Rectal smooth muscle tissue (tissue), 1 donor: ENCODE measurements around the gene EPC2.

Experiments
- H3K27ac ChIP-seq: one replicate; pipeline ENCODE4 v1.7.0; 2013; ENCODE audit warnings: low read depth, low read length, inconsistent platforms
- H3K27me3 ChIP-seq: one replicate; pipeline ENCODE4 v1.7.0; 2013; ENCODE audit warnings: low read length; ENCODE audit not compliant: control insufficient read depth, insufficient read depth
- H3K36me3 ChIP-seq: one replicate; pipeline ENCODE4 v1.7.0; 2013; ENCODE audit warnings: low read length; ENCODE audit not compliant: control insufficient read depth, insufficient read depth
- H3K4me1 ChIP-seq: one replicate; pipeline ENCODE4 v1.7.0; 2013; ENCODE audit warnings: low read length; ENCODE audit not compliant: control insufficient read depth, insufficient read depth
- H3K4me3 ChIP-seq: one replicate; pipeline ENCODE4 v1.7.0; 2013; ENCODE audit warnings: low read length
- H3K9ac ChIP-seq: one replicate; pipeline ENCODE4 v1.7.0; 2013; ENCODE audit warnings: low read length

The EPC2 gene

DNA sequence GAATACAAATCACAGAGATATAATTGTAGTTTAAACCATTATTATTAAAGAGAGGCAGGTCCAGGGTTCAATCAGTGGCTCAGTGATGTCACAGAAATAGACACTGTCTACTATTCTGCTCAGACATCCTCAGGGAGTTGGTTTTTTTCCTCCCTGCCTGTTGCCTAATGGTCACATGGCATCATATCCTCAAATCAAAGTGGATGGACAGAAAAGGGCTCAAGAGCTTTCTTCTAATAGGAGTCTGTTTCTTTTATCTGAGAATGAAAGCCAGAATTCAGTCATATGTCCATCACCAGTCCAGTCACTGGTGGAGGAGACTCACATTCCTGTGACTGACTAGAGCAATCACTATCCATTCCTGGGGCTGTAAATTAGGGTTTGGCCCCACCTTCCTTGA lies 27.9 kb upstream of the EPC2 start:
- Histone ChIP-seq H3K27ac (no peak overlapping the region), H3K4me3 (no peak overlapping the region), H3K4me1 (peaks cover 15% of the 10 kb centered on the region)

DNA sequence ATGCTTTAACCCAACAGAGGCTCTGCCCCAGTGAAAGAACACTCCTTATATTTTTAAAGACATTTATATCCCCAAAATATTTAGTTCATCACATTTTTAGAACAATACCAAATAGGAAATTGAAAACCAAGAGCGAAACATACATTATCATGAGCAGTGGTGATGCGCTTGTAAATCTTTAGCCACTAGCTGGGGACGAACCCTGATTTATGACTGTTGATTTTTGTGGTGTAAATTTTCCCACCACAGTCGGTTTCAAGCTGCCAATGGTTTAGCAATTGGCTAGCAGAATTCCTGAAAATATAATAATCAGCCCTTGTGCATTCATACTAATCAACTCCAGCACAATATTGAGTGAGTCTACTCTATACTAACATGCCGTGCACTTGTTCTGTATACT lies 27.3 kb upstream of the EPC2 start:
- Histone ChIP-seq H3K27ac (no peak overlapping the region), H3K4me3 (no peak overlapping the region), H3K4me1 (peaks cover 15% of the 10 kb centered on the region), H3K36me3 (no peaks in the 10 kb centered on the region), H3K27me3 (no peaks in the 10 kb centered on the region), H3K9ac (no peak overlapping the region)

More for the DNA sequence above, 27.9 kb upstream of the EPC2 start:
- no peak overlapping the region for H3K9ac ChIP-seq
- no peaks in the 10 kb centered on the region for H3K36me3 ChIP-seq
- H3K27me3 ChIP-seq, result no peaks in the 10 kb centered on the region

DNA sequence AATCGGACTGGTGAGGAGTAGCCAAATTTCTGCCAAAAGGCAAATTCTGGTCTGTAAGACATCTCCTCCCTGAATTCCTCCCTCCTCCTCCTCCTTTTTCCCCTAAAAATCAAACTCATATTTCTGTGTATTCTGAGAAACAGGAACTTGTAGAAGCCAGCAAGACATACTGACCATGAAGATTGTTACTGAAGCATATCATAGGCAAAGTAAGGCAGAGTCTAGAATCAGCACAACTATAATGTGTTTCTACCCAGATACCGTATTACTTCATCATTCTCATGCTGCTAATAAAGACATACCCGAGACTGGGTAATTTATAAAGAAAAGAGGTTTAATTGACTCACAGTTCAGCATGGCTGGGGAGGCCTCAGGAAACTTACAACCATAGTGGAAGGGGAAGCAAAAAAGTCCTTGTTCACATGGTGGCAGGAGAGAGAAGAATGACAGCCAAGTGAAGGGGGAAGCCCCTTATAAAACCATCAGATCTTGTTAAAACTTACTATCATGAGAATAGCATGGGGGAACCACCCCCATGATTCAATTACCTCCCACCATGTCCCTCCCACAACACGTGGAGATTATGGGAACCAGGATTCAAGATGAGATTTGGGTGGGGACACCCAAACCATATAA lies 24.9 kb upstream of the EPC2 start:
- H3K9ac ChIP-seq, result no peak overlapping the region
- H3K27ac ChIP-seq, result no peak overlapping the region

DNA sequence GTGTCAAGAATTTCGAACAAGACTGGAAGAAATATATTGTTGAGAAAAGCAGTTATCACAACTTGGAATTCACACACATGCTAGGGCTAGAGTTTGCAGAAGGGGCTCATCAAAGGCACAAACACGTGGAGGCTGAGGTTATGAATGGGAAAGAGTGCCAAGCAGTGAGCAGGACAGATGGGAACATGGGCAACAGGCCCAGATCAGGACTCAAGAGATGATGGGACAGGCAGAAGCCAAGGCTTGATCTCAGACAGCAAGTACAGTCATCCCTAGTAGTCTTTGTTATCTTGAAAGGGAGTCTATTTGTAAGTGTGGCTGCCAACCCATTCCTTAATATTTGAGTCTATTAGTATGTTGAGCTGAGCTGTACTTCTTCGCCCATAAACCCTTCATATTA lies 22.2 kb upstream of the EPC2 start:
- Histone ChIP-seq H3K36me3 (no peaks in the 10 kb centered on the region), H3K4me3 (no peak overlapping the region), H3K27me3 (no peaks in the 10 kb centered on the region), H3K4me1 (no peaks in the 10 kb centered on the region), H3K9ac (no peak overlapping the region), H3K27ac (no peak overlapping the region)

More for the DNA sequence above, 24.9 kb upstream of the EPC2 start:
- H3K4me1 ChIP-seq, result peaks cover 6% of the 10 kb centered on the region
- H3K4me3 ChIP-seq, result no peak overlapping the region
- no peaks in the 10 kb centered on the region for H3K36me3 ChIP-seq
- no peaks in the 10 kb centered on the region for H3K27me3 ChIP-seq

DNA sequence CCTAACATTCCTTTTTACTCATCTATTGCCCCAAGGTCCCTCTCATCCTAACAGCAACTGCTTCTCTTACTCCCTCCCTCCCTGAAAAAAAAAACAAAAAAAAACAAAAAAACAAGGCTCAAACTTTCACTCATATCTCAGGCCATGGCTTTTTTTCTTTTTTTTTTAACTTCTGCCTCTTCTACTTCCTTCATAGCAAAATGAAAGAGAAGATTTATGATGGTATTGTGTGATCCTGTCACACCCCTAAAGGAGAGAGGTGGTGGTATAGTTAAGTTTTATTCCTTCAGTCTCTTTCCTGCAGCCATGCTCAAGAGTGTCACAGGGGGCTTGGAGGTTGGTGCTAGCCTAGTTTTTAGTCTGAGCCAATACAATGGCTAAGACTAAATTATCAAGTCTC lies 21.5 kb upstream of the EPC2 start:
- H3K27ac ChIP-seq, result no peak overlapping the region
- H3K36me3 ChIP-seq, result no peaks in the 10 kb centered on the region
- H3K27me3 ChIP-seq, result no peaks in the 10 kb centered on the region
- H3K4me3 ChIP-seq, result no peak overlapping the region
- H3K9ac ChIP-seq, result no peak overlapping the region
- no peaks in the 10 kb centered on the region for H3K4me1 ChIP-seq

DNA sequence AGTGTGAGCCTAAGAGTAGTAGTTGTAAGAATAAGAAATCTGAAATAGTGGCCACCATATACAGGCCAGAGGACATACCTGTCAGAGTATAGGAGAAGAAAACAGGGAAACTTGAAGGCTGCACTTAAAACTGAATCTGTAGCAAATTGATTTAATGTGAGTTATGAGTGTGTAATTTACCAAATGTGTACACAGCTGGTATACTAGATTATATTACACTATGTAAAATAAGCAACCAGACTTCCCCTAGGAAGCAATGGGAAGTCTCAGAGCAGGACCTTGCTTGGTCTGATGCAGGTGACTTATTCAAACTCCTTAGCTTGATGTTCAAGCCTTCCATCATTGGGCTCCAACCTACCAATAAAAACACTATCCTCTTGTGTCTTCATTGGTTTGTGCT lies 17.3 kb upstream of the EPC2 start:
- Histone ChIP-seq H3K27ac (no peak overlapping the region), H3K9ac (no peak overlapping the region), H3K27me3 (no peaks in the 10 kb centered on the region), H3K4me3 (no peak overlapping the region), H3K36me3 (no peaks in the 10 kb centered on the region), H3K4me1 (no peaks in the 10 kb centered on the region)

DNA sequence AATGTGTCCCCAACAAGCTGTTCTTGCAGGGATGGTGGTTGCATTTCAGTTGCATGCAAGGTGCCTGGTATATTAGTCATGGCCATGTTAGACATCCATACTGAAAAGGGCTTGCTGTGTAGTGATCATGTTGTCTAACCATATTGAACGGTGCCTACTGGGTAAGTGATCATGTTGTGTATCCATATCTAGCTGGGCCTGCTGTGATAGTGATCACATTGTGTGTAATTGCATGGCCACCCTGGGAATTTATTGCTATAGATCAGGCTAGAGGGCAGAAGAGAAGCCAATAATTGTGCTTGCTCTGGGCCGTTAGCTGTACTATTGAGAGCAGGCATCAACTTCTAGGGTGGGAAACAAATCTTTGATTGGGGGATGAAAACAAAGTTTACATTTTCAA lies 9.8 kb upstream of the EPC2 start:
- H3K4me3 ChIP-seq, result no peak overlapping the region
- no peaks in the 10 kb centered on the region for H3K36me3 ChIP-seq
- no peaks in the 10 kb centered on the region for H3K4me1 ChIP-seq
- H3K9ac ChIP-seq, result no peak overlapping the region
- H3K27ac ChIP-seq, result no peak overlapping the region
- no peaks in the 10 kb centered on the region for H3K27me3 ChIP-seq

DNA sequence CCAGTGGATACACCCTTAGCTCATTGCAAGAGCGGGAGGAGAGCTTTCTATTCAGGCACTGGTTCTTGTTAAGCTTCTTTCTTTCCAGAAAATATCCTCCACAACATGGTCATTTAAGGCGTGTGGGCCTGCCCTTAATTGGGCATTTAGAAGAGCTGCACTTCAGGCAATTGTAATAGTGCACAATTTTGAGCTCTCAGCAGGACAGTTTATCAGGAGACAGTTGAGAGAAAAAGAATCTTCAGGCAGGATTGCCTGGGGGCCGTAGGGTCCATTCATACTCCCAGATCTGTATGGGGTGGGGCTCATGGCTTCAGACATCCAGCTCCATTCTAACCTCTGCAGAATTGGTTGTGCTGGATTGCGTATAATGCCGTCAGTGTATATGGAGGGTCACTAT lies 6.0 kb upstream of the EPC2 start:
- H3K4me1 ChIP-seq, result peaks cover 3% of the 10 kb centered on the region
- no peak overlapping the region for H3K9ac ChIP-seq
- H3K4me3 ChIP-seq, result no peak overlapping the region
- no peaks in the 10 kb centered on the region for H3K27me3 ChIP-seq
- no peaks in the 10 kb centered on the region for H3K36me3 ChIP-seq
- H3K27ac ChIP-seq, result no peak overlapping the region

DNA sequence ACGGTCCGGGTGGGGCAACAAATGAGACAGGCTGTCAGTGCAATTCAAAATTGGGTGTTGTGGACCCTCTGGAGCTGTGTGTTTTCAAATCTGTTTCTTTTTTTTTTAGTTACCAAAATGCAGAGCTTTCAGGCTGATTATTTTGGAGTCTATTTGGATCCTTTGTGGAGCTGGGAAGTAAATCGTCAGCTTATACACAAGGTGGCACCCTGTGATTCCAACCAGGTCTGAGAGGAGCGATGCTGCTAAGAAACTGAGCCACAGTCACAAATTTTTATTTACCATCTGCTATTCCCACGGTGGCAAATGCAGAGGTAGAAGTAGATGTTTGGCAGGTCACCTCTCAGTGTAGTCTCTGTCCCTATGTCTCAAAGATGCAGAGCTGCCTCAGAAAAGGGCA lies 3.8 kb upstream of the EPC2 start:
- Histone ChIP-seq H3K9ac (no peak overlapping the region), H3K36me3 (no peaks in the 10 kb centered on the region), H3K4me3 (no peak overlapping the region), H3K27ac (no peak overlapping the region), H3K27me3 (no peaks in the 10 kb centered on the region), H3K4me1 (peaks cover 3% of the 10 kb centered on the region)

DNA sequence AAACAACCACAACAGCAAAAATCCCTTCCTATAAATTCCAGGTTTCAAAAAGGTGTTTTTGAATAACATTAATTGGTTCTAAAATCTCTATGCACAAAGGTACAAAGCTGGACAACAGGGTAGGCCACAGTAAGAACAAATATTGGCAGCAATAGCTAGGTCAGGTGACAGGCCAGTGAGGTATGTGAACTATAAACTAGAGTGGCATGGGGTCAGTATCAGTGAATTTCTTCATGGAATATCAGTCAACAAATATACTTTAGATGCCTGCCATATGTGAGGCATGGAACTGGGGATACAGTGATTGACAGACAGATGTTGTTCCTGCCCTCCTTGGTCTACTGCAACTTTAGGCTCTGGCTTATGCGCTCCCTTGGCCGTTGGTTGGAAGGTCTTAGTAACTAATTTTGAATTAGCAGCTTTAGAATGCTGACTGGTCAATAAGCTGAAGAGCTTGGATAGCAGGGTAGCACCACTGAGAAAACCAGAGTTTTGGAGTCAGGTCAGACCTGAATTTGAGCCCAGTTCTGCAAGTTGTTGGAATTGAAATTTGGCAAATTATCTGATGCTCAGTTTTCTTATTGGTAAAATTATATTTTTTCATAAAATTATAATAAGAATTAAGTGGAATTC lies 2.3 kb upstream of the EPC2 start:
- Histone ChIP-seq H3K27me3 (no peaks in the 10 kb centered on the region), H3K9ac (no peak overlapping the region), H3K36me3 (no peaks in the 10 kb centered on the region), H3K4me1 (peaks cover 3% of the 10 kb centered on the region), H3K4me3 (no peak overlapping the region), H3K27ac (no peak overlapping the region)

DNA sequence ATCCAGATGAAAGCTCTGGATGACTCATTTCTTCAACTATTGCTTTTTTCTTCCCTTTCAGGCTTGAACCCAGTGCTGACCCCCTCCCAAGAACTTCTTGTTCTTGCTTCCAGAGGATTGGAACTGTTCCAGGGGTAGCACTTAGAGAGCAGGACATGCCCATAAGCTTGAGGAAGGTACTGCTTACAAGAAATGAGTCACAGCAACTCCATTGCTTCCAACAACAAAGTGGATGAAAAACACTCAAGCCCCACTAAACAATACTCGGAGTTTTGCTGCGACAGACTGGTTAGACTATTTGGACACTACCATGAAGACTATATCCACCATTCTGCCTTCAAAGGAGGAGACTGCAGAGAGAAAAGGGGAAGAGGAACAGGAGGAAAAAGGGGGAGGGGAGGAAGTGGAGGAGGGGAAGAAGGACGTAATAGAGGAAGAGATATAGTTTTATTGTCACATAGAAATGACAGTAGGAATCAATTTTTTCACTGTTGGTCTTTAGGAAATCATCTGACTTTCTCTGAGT lies 1.6 kb upstream of the EPC2 start:
- H3K4me3 ChIP-seq, result peak overlapping the region; percentile 38
- no peaks in the 10 kb centered on the region for H3K27me3 ChIP-seq
- no peak overlapping the region for H3K27ac ChIP-seq
- H3K9ac ChIP-seq, result no peak overlapping the region
- H3K36me3 ChIP-seq, result no peaks in the 10 kb centered on the region
- H3K4me1 ChIP-seq, result peaks cover 3% of the 10 kb centered on the region

DNA sequence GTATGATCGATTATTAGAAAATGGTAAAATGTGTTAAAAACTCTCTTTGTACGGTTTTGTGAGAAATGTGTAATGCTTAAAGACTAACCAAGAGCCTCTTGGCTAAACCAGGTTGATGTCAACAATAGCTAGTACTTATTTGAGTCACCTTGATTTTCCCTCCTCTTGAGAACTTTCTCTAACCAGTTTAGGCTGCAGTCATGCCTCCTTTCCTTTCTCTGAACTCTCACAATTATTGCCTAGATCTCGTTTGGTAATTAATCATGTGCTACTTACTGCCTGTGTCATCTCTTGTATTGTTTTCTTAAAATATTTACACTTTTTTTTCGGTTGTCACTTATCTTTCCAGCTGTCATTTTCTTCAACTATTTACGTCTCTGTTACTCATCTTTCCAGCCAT lies 1.1 kb upstream of the EPC2 start:
- Histone ChIP-seq H3K27ac (no peak overlapping the region), H3K4me1 (peaks cover 3% of the 10 kb centered on the region), H3K27me3 (no peaks in the 10 kb centered on the region), H3K36me3 (no peaks in the 10 kb centered on the region), H3K4me3 (peak overlapping the region; percentile 38), H3K9ac (no peak overlapping the region)
